Transverse colon (tissue), 4 donors: ENCODE results near the gene ACTL7B. TPM values are rescaled to one million over a fixed set of nuclear protein-coding genes. Genes with fewer than 3 reads are reported as not detected.

ENCODE experiments used
- DNase-seq: peaks from one replicate; pipeline ENCODE4 v3.0.0-alpha.2; 2019
- H3K27ac ChIP-seq, 4 donors: fragments of 200-600 bp; sonication (generic); 2 replicates each; pipeline ENCODE4 v1.5.1; 2016 to 2018; ENCODE audit warnings: inconsistent platforms in 4 of 4
- H3K27me3 ChIP-seq: fragments of 200-600 bp; sonication (generic); 2 replicates; pipeline ENCODE4 v1.5.1; 2017; ENCODE audit warnings: inconsistent platforms
- H3K36me3 ChIP-seq, 4 donors: fragments of 200-600 bp; sonication (generic); 2 replicates each; pipeline ENCODE4 v1.5.1; 2017 to 2019; ENCODE audit warnings: inconsistent platforms in 4 of 4
- H3K4me1 ChIP-seq, 4 donors: fragments of 200-600 bp; sonication (generic); 2 replicates each; pipeline ENCODE4 v1.5.1; 2017 to 2020; ENCODE audit warnings: inconsistent platforms in 4 of 4
- H3K4me3 ChIP-seq, 4 donors: fragments of 200-600 bp; sonication (generic); 1 replicate in 1 of 4; 2 replicates in 3 of 4; pipeline versions ENCODE4 v1.5.1 to v1.6.1; 2017 to 2019; ENCODE audit warnings: inconsistent platforms in 4 of 4
- H3K9me3 ChIP-seq, 2 donors: fragments of 200-600 bp; sonication (generic); 2 replicates each; pipeline ENCODE4 v1.5.1; 2017 to 2019; ENCODE audit warnings: inconsistent platforms in 2 of 2
- EP300 ChIP-seq: sonication (generic); formaldehyde crosslinking; IDR thresholded peaks from one replicate; pipeline ENCODE4 v1.6.1; 2017; ENCODE audit warnings: antibody characterized with exemption, low read depth
- POLR2A ChIP-seq: fragments of 450-650 bp; IDR thresholded peaks from one replicate; pipeline ENCODE4 v1.6.1; 2016; ENCODE audit warnings: antibody characterized with exemption, mild to moderate bottlenecking, moderate library complexity
- POLR2AphosphoS5 ChIP-seq, 3 donors: sonication (generic); formaldehyde crosslinking; IDR thresholded peaks; one replicate each; pipeline ENCODE4 v1.6.1; 2016; ENCODE audit warnings: antibody characterized with exemption in 3 of 3
- WGBS, 2 donors: methylation state at CpG; one replicate each; pipeline ENCODE4 v1.1.5; 2018; ENCODE audit warnings: low coverage in 1 of 2; 5-methylcytosine and 5-hydroxymethylcytosine counted together
- in situ Hi-C, 4 donors: fragments of 200-750 bp; cut with MboI; loops; one replicate each; pipeline versions ENCODE4 v1.15.0 to v1.15.1; 2017; ENCODE audit warnings: low sequenced_read_pairs in 3 of 4, low pct_ligation_motif_present in 1 of 4, low pct_unique_long_range_greater_than_20kb in 1 of 4
- intact Hi-C: fragments of 100-400 bp; cut with DNase I; formaldehyde crosslinking; loops from one replicate; pipeline ENCODE4 v1.15.1; 2023; ENCODE audit warnings: low total_unique reads
- total RNA-seq, 4 donors: library from RNA; depleted of rRNA; stranded (reverse); fragments of >200 nt; gene quantifications; one replicate each; pipeline ENCODE4 v1.1.0, GENCODE V29; 2016
- TF ChIP-seq, protein P1 (sequence below), 5 experiments: fragments of 200-600 bp in 3 of 5; fragments of 450-650 bp in 2 of 5; sonication (generic) in 3 of 5; IDR thresholded peaks; 1 replicate in 2 of 5; 2 replicates in 3 of 5; pipeline ENCODE4 v1.5.1; 2016 to 2017; ENCODE audit warnings: antibody characterized with exemption in 5 of 5, inconsistent platforms in 3 of 5, mild to moderate bottlenecking in 2 of 5, moderate library complexity in 1 of 5

ACTL7B gene
- total RNA-seq, 4 donors from 2014 or later: not detected

DNA sequence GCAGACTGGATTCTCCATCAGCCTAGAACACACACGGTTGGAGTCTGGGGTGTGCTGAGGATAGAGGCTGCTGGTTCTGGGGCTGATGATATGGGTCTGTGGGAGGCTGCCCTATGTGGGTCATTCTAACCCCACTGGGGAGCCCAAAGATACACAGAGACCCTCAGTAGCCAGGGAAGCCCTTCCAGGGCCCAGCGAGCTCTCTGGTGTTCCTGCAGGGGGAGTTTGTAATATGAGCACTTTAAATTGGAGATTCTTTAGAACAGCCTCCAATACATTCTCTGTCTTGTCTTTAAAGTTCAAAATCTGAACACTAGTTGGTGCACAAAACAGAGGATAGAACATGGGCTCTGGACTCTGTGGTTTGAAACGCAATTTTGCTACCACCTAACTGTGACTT is 8.7 kb upstream of the ACTL7B start:
- no peak for DNase-seq
- WGBS, 2 donors: 40 to 93% methylated on average over 1 to 3 of the region's 3 CpGs
- peaks cover 0 to 4% (median 0%) of the 10 kb centered on the region in 4 donors for H3K36me3 ChIP-seq
- intact Hi-C loops: no loop called here
- no peaks in the 10 kb centered on the region for H3K9me3 ChIP-seq
- in situ Hi-C loops: loop anchor here in 1 of 4 donors (25.0 kb wide), 1 partner anchor 98 kb away; no protein-coding TSS in a partner anchor
- no peak overlapping the region for H3K27ac ChIP-seq
- H3K4me3 ChIP-seq: no peak overlapping the region
- TF ChIP-seq, protein P1, sequence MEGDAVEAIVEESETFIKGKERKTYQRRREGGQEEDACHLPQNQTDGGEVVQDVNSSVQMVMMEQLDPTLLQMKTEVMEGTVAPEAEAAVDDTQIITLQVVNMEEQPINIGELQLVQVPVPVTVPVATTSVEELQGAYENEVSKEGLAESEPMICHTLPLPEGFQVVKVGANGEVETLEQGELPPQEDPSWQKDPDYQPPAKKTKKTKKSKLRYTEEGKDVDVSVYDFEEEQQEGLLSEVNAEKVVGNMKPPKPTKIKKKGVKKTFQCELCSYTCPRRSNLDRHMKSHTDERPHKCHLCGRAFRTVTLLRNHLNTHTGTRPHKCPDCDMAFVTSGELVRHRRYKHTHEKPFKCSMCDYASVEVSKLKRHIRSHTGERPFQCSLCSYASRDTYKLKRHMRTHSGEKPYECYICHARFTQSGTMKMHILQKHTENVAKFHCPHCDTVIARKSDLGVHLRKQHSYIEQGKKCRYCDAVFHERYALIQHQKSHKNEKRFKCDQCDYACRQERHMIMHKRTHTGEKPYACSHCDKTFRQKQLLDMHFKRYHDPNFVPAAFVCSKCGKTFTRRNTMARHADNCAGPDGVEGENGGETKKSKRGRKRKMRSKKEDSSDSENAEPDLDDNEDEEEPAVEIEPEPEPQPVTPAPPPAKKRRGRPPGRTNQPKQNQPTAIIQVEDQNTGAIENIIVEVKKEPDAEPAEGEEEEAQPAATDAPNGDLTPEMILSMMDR (IDR thresholded peaks at IDR 0.05): no peak
- no peak for TF ChIP-seq EP300
- TF ChIP-seq POLR2A: no peak
- TF ChIP-seq POLR2AphosphoS5 (IDR thresholded peaks at IDR 0.05): no peak
- no peaks in the 10 kb centered on the region for H3K4me1 ChIP-seq
- H3K27me3 ChIP-seq: no peaks in the 10 kb centered on the region

DNA sequence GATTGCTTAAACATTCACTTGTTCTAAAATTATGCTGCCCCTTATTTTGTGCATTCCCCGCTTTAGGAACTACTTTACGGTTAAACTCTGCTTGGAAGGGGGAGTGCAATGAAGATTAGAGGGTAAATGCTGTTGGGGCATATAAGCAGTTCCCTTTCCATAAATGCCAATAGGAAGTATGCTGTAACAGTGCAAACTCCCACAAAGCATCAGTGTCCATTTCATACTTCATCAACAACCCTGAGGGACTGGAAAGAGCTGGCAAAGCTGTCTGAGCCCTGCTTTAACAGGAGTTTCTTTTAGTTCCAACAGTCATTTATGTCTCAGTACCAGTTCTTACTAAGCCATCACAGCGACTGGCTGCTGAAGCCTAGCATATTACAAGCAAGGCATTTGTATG is 8.1 kb upstream of the ACTL7B start:
- no peak for TF ChIP-seq POLR2A
- TF ChIP-seq POLR2AphosphoS5 (IDR thresholded peaks at IDR 0.05): no peak
- no peak for TF ChIP-seq EP300
- TF ChIP-seq, protein P1 (IDR thresholded peaks at IDR 0.05): no peak
- H3K4me3 ChIP-seq: no peak overlapping the region
- H3K9me3 ChIP-seq: no peaks in the 10 kb centered on the region
- no peaks in the 10 kb centered on the region for H3K27me3 ChIP-seq
- in situ Hi-C loops (loop anchor here in 1 of 4 donors (25.0 kb wide), 1 partner anchor 98 kb away; no protein-coding TSS in a partner anchor), intact Hi-C loops (no loop called here)
- no peak for DNase-seq
- WGBS, 2 donors: 84 to 94% methylated on average over 3 of the region's 3 CpGs
- H3K36me3 ChIP-seq: peaks cover 0 to 4% (median 0%) of the 10 kb centered on the region in 4 donors
- no peak overlapping the region for H3K27ac ChIP-seq
- H3K4me1 ChIP-seq: no peaks in the 10 kb centered on the region

DNA sequence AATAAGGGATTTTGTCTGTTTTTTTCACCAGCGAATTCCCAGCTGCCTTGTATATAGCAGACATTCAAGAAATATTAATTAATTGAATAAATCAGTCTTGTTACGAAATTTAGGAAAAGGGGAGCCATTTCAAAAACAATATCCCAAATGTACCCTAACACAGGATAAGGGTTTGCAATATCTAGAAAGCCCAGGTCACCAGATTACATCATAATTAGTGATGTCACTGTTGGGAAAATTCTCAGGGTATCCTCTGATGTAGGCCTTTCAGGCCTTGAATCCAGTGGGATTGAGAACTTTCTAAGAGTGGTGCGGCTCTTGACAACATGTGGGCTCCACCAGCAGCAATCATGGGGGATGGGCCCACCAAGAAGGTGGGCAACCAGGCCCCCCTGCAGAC is 6.2 kb upstream of the ACTL7B start, which contains the start of gene ACTL7A:
TSS of gene ACTL7A (plus strand) at position 270 of the 400 bp plus-strand sequence. CDS start at position 327, 57 bp downstream.
- no peaks in the 10 kb centered on the region for H3K27me3 ChIP-seq
- H3K4me3 ChIP-seq: no peak within 1 kb of the TSS
- intact Hi-C loops: no loop called here
- H3K27ac ChIP-seq: no peak within 1 kb of the TSS
- H3K4me1 ChIP-seq: no peaks in the 10 kb centered on the region
- in situ Hi-C loops: loop anchor here in 1 of 4 donors (25.0 kb wide), 1 partner anchor 100 kb away; no protein-coding TSS in a partner anchor
- WGBS, 2 donors: 86 to 93% methylated on average over 2 to 3 of the region's 3 CpGs
- DNase-seq: no peak
- H3K36me3 ChIP-seq: no peaks in the 10 kb centered on the region
- TF ChIP-seq POLR2AphosphoS5 (IDR thresholded peaks at IDR 0.05): no peak
- TF ChIP-seq POLR2A: no peak
- TF ChIP-seq EP300: no peak
- TF ChIP-seq, protein P1 (IDR thresholded peaks at IDR 0.05): no peak
- no peaks in the 10 kb centered on the region for H3K9me3 ChIP-seq

DNA sequence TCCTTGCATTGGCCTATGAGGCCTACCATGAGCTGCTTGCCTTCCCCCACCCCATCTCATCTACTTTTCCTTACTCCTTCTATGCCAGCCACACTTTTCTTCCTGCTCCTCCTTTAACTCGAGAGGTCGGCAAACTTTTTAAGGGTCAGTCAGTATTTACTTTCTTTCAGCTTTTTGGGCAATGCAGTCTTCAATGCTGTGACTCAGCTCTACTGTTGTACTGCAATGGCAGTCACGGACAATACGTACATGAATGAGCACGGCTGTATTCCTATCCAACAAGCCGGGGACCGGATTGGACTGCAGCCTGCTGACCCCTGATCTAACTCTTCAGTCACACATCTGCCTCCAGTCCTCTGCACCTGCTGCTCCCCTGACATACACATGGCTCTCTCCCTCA is 5.7 kb upstream of the ACTL7B start:
- H3K4me1 ChIP-seq: no peaks in the 10 kb centered on the region
- H3K27me3 ChIP-seq: no peaks in the 10 kb centered on the region
- TF ChIP-seq EP300 (no peak), POLR2AphosphoS5 (IDR thresholded peaks at IDR 0.05) (no peak), POLR2A (no peak)
- TF ChIP-seq, protein P1 (IDR thresholded peaks at IDR 0.05): no peak
- H3K4me3 ChIP-seq: no peak overlapping the region
- no peak overlapping the region for H3K27ac ChIP-seq
- in situ Hi-C loops (loop anchor here in 1 of 4 donors (25.0 kb wide), 1 partner anchor 101 kb away; no protein-coding TSS in a partner anchor), intact Hi-C loops (no loop called here)
- no peaks in the 10 kb centered on the region for H3K36me3 ChIP-seq
- no peak for DNase-seq
- no peaks in the 10 kb centered on the region for H3K9me3 ChIP-seq
- 71 to 88% methylated on average over 3 to 7 of the region's 7 CpGs for WGBS, 2 donors
